HG03095 (cell line): ENCODE measurements around the gene RNU7-1.
A peak's percentile ranks its signal among the peaks of the same experiment; 100 is the strongest.

Experiments
- ATAC-seq: cut with Tn5 transposase; IDR thresholded peaks from one replicate; pipeline ENCODE4 v1.9.1; 2021; ENCODE audit warnings: moderate library complexity; ENCODE audit not compliant: unreplicated experiment

Gene RNU7-1

GRCh38 chr12:6936636-6937480, 6.8 kb upstream of the RNU7-1 start:
- ATAC-seq: no peak

DNA sequence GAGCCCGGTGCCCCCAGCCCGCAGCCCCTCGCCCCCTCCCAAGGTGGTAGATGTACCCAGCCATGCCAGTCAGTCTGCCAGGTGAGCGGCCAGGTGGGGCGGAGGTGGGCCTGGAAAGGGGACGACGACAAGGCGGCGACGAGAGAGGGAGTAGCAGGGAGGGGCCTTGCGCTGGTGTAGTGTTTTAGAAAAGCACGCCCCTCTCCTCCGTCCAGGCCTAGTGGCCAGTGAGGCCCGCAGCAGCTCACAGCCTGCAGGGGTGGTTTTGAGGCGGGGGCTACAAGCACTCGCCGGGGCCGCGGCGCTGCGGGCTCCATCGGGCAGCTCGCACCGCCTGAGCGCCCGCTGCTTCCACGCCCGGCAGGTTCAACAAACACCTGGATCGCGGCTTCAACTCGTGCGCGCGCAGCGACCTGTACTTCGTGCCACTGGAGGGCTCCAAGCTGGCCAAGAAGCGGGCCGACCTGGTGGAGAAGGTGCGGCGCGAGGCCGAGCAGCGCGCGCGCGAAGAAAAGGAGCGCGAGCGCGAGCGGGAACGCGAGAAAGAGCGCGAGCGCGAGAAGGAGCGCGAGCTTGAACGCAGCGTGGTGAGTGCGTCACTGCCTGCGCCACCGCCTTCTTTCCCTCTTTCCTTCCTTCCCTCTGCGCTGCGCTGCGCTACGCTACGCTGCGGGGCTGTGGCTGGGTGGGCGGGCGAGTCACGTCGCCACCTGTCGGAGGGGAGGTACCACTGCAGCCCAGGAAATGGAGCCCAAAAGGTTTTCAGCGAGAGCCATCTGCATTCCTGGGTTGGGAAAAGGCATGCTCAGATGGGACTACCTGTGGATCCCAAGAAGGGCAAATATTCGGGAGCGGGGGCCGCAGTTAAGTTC, 5.9 kb upstream of the RNU7-1 start:
- peak; percentile 83 for ATAC-seq

- ATAC-seq: no peak
Observed at GRCh38 chr12:6938353-6939190, 5.0 kb upstream of the RNU7-1 start.

- ATAC-seq: no peak
Observed at GRCh38 chr12:6939191-6939540, 4.5 kb upstream of the RNU7-1 start.

- ATAC-seq: no peak
Observed at GRCh38 chr12:6941267-6941666, 2.3 kb upstream of the RNU7-1 start.

GRCh38 chr12:6941782-6942181, 1.8 kb upstream of the RNU7-1 start:
- ATAC-seq: no peak

DNA sequence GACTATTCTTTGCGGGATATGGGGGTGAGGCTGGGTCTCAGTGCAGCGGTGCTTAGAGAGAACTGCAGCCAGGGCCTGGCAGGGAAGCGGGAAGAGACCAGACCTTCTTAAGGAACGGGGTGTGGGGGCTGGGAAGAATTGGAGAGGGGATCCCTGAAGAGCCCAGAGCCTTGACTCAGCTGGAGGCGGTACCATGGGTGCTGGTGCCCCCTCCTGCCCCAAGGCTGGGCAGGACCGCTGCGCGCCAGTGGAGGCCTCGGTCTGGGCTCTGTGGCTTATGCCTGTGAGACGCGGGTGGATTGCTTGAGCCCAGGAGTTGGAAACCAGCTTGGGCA, 1.3 kb upstream of the RNU7-1 start:
- no peak for ATAC-seq

GRCh38 chr12:6943389-6943721, 261 bp upstream of the RNU7-1 start:
- peak; percentile 23 for ATAC-seq

GRCh38 chr12:6944381-6945186, 968 bp downstream of the RNU7-1 start:
- no peak for ATAC-seq

DNA sequence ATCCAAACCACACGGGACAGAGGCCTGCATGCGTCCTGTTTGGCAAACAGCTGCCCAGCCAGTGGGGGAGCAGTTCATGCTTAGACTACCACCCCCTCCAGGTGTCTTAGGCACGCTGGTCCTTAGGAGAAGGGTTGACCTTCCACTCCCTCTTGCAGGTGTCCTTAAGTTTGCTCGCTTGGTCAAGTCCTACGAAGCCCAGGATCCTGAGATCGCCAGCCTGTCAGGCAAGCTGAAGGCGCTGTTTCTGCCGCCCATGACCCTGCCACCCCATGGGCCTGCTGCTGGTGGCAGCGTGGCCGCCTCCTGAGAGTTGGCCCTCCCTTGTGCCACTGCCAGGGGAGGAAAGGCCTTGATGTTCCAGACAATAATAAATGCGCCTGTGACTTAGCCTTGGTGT, 2.0 kb downstream of the RNU7-1 start:
- no peak for ATAC-seq

DNA sequence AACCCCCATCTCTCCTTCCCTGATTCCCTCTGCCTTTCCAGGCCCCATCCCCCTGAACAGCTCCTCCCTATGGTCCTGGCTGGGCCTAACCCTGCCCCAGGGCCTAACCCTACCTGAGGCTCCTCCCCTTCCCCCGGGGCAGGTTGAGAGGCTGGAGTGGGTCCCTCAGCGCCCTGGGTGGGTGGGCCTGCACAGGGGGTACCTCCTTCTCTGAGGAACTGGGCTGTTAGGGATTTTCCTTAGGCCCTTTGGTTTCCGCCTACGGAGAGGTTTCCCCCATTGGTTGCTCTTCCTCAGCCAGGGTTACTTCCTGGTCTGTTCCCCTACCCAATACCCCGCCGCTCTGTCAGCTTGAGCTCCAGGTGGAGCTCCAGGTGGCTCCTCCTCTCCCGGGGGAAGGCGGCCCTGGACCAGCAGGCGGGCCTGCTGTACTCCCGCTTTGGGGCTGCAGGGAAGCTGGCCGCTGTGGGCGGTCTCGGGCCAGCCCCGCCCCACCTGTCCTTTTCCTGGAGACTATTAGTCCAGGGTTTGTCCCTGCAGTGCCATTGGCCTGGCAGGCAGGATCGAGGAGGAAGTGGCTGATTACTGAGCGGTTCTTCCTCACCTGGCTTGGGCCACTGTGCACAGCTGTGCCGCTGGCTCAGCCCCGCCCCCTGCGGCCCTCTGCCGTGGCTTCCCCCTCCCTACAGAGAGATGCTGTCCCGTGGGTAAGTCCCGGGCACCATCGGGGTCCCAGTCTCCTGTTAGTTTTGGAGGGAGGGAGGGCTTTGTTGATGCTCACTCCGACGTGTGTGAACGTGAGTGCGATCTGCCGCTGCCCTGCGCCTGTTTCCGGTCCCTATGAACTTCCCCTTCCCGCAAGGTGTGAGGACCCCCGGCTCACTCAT, 2.7 kb downstream of the RNU7-1 start:
- ATAC-seq: peak; percentile 23

DNA sequence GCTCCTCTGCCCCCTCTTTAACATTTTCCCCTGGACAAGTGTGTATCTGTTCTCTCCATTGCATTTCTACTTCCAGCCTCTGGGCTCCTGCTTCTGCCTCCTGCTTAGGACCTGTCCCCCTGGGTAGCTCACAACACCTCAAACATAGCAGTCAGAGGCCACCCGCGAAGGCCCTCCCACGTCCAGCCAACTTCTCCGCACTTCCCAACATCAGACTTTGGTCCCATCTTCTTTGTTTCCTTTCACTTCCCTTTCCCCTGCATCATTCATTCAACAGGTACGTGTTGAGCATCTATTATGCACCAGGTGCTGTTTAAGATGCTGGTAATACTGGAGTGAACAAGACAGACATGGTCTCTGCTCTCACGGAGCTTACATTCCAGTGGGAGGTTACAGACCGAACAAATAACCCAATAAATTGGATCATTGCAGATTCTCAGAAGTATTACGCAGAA, 3.3 kb downstream of the RNU7-1 start:
- no peak for ATAC-seq

DNA sequence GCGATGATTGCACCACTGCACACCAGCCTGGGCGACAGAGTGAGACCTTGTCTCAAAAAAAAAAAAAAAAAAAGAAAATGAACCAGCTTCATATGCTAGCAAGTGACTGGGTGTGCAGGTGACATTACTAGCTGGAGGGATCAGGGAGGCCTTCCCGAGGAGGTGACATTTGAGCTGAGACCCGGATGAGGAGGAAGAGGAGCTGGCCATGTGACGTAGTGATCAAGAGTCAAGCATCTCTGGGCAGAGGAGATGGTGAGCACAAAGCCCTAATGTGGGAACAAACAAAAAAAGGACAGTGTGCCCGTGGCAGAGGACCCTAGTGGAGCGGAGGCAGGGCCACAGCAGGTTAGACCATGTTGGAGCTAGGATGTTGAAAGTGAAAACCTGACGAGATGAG, 4.0 kb downstream of the RNU7-1 start:
- no peak for ATAC-seq

DNA sequence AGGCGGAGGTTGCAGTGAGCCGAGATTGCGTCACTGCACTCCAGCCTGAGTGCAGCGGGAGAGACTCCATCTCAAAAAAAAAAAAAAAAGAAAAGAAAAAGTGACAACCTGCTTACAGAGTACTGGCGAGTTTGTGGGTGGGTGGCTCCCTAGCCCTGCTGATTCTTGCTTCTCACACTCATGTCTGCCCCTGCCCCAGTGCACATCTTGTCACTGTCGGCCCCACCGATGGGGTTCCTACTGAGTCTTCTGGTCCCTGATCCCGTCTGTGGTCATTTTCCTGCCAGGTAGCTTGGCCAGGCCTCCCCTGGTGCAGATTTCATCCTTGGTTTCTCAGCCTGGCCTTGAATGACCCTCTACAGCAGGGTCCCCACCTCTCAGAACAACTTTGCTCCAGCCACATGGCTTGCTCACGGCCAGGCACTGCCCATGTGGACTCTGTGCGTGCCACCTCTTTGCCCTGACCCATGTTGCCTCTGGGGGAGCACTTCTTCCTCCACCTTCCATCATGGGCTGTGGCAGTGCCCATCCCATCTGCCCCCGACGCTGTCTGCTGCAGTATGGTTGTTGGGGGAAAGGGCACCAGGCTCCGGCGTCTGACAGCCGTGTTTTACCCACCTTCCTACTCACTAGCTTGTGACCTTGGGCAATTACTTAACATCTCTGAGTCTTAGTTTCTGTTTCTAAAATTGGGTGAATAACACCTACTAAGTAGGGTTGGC, 5.4 kb downstream of the RNU7-1 start:
- ATAC-seq: no peak

DNA sequence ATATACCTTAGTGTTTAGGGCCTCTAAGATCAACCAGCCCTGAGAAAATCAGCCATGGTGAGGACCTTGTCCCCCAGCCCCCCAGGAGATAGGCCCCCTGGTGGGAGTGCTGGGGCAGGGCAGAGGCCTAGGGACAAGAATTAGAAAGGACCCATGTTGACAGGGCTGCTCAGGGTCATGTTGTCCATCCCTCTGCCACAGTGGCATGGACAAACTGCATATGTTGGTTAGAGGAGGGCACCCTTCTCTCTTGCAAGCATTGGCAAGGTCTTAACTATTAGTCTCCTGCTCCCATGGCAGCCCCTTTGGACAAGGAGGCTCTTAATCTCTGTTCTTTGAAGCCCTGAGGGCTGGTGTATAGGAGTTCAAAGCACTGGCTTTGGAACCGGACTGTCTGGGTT, 6.8 kb downstream of the RNU7-1 start:
- no peak for ATAC-seq

DNA sequence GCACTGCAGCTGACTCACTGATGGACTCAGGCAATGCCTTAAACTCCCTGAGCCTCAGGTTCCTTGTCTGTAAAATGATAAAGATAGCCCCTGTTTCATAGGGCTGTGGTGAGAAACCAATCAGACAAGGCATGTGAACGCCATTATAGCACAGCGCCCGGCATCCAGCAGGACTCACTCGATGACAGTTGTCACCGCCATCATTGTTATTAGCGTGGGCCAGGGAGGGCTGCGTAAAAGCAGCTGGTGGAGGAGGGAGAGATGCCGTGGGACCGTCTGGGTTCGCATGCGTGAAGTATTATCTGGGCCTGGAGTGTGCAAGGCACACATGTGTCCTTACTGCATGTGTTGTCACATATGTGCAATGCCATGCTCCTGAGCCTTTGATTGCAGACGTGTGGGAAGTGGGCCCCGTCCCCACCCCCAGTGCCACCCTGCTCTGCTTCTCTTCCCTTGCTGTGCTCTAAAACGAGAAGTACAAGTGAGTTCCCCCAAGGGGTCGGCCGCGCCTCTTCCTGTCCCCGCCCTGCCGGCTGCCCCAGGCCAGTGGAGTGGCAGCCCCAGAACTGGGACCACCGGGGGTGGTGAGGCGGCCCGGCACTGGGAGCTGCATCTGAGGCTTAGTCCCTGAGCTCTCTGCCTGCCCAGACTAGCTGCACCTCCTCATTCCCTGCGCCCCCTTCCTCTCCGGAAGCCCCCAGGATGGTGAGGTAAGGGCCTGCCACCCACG, 7.4 kb downstream of the RNU7-1 start, which contains the start of gene PTPN6:
Gene PTPN6, plus strand, starts transcription at position 546 of the 730 bp plus-strand sequence. Its CDS starts 157 bp downstream, at position 703.
- ATAC-seq: no peak

DNA sequence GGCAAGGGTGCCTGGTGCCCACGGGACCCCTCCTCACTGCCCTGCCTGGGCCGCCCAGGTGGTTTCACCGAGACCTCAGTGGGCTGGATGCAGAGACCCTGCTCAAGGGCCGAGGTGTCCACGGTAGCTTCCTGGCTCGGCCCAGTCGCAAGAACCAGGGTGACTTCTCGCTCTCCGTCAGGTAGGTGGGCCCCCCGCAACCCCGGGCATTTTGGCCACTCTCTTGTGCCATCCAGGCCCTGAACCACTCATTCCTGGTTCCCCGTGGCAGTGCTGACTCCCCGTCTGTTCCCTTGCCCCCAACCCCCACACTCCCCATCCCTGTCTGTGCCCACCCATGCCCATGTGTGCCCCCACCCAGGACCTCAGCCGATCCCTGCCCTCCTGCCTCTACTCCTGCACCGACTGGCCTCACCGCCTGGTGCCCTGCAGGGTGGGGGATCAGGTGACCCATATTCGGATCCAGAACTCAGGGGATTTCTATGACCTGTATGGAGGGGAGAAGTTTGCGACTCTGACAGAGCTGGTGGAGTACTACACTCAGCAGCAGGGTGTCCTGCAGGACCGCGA, 8.0 kb downstream of the RNU7-1 start:
- ATAC-seq: no peak
